ENCODE measurements around the gene TMED6.

TMED6 gene

GRCh38 chr16:69324013-69324531, 27.5 kb downstream of the TMED6 start:
- DNase-seq (ENCODE audit: low read depth in 2 of 2) = no peak

- DNase-seq (ENCODE audit: low read depth in 2 of 2) = no peak
These were observed 28.2 kb downstream of the TMED6 start for GRCh38 chr16:69323415-69323814.

GRCh38 chr16:69322343-69322742, 29.2 kb downstream of the TMED6 start:
- DNase-seq (ENCODE audit: low read depth in 2 of 2) = no peak

GRCh38 chr16:69321080-69321479, 30.5 kb downstream of the TMED6 start:
- no peak for DNase-seq (ENCODE audit: low read depth in 2 of 2)

GRCh38 chr16:69320740-69321073, 30.9 kb downstream of the TMED6 start:
- no peak for DNase-seq (ENCODE audit: low read depth in 2 of 2)

GRCh38 chr16:69319826-69320739, 31.5 kb downstream of the TMED6 start:
- DNase-seq (ENCODE audit: low read depth in 2 of 2) = no peak

- DNase-seq (ENCODE audit: low read depth in 2 of 2) = no peak
These were observed 32.2 kb downstream of the TMED6 start for GRCh38 chr16:69319381-69319780.

GRCh38 chr16:69318911-69319289, 32.7 kb downstream of the TMED6 start:
- no peak for DNase-seq (ENCODE audit: low read depth in 2 of 2)

GRCh38 chr16:69318177-69318910, 33.2 kb downstream of the TMED6 start:
- no peak for DNase-seq (ENCODE audit: low read depth in 2 of 2)

GRCh38 chr16:69316595-69317034, 35.0 kb downstream of the TMED6 start:
- DNase-seq (ENCODE audit: low read depth in 2 of 2) = no peak

GRCh38 chr16:69315486-69316311, 35.9 kb downstream of the TMED6 start:
- DNase-seq (ENCODE audit: low read depth in 2 of 2) = no peak

GRCh38 chr16:69314534-69314933, 37.1 kb downstream of the TMED6 start:
- DNase-seq (ENCODE audit: low read depth in 2 of 2) = no peak

- DNase-seq (ENCODE audit: low read depth in 2 of 2) = no peak
These were observed 38.1 kb downstream of the TMED6 start for GRCh38 chr16:69313469-69313868.

- DNase-seq (ENCODE audit: low read depth in 2 of 2) = peak in 1 of 2 donors; percentile 19
These were observed 39.8 kb downstream of the TMED6 start for GRCh38 chr16:69311533-69312387.

GRCh38 chr16:69310653-69311532, 40.7 kb downstream of the TMED6 start, which contains the start of gene VPS4A:
VPS4A (plus strand) TSS chr16:69311350; CDS start chr16:69311512, 162 bp downstream.
- peak; percentile 91 to 93 for DNase-seq (ENCODE audit: low read depth in 2 of 2)

- DNase-seq (ENCODE audit: low read depth in 2 of 2) = no peak
These were observed 42.3 kb downstream of the TMED6 start for GRCh38 chr16:69309316-69309715.

GRCh38 chr16:69307856-69308255, 43.7 kb downstream of the TMED6 start:
- no peak for DNase-seq (ENCODE audit: low read depth in 2 of 2)

GRCh38 chr16:69307091-69307490, 44.5 kb downstream of the TMED6 start:
- DNase-seq (ENCODE audit: low read depth in 2 of 2) = no peak

- no peak for DNase-seq (ENCODE audit: low read depth in 2 of 2)
These were observed 45.6 kb downstream of the TMED6 start for GRCh38 chr16:69306031-69306430.

- no peak for DNase-seq (ENCODE audit: low read depth in 2 of 2)
These were observed 49.3 kb downstream of the TMED6 start for GRCh38 chr16:69302301-69302700.

Measured in stimulated activated CD8-positive, alpha-beta memory T cell treated with anti-CD3 and anti-CD28 coated beads, Interleukin-15, amount 100 ng/mL, for 4 hours (primary cell).